ENCODE data around the gene MTHFSD.

- TF ChIP-seq CTCF (IDR thresholded peaks at IDR 0.05) = no peak
- TF ChIP-seq ZFX (IDR thresholded peaks at IDR 0.05; ENCODE audit: borderline replicate concordance) = no peak
Measured at GRCh38 chr16:86492961-86493629, 61.9 kb downstream of the MTHFSD start.

Data from 22Rv1 (cell line).